Stimulated activated naive CD4-positive, alpha-beta T cell treated with Interleukin-2 at 50 U/mL for 16 hours (primary cell): Measurements from ENCODE around the gene UGT2B28.
"Not testable (repeated sequence)": the region's sequence is repeated elsewhere in the genome, so short reads cannot be mapped to it uniquely, and the experiment has no call there.

Source experiments
- DNase-seq: peaks from one replicate; lab custom pipeline; 2025; lab: John Stamatoyannopoulos, UW

Gene UGT2B28

DNA sequence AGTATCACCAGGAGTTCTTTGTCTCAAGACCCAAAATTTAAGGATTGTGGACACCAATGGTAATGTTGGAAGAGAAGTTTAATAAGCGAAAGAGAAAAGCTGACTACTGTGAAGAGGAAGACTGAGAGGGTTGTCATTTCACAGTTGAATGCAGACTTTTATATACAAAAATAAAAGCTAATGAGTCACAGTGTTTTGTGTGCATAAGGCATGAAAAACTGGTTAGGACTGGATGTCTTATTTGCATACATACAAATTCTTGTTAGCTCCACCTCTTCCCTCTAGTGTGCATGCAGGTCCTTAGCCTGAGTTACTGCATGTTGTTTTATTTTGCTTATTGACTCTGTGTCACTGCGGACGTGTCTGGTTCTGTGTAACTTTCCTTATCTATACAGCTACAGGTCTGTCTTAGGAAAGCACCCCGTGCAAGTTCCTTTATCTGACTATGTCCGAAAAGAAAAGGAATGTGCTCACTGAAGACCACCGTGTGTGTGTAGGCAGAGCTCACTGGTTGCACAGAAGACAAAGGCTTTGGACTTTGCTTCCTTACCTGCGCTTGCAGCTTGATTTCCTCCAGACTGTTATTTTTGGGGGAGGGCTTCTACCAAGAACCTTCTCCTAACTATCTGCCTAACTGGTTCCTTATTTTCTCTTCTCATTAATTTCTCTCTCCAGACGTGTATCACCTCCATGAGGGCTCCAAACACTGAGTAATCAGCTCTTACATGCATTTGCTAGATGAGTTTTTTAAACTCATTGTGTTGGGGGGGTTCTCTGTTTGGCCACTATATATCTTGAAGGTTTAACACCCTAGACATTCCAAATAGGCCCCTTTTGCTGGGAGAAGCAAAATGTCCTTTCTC, 63.5 kb downstream of the UGT2B28 start:
- not testable (repeated sequence) for DNase-seq
